ENCODE measurements around the gene ENO2. TPM values are rescaled to one million over a fixed set of nuclear protein-coding genes. Genes with fewer than 3 reads are reported as not detected.

The ENO2 gene
- total RNA-seq, 1 experiment from 2014 or later, result 166 TPM

DNA sequence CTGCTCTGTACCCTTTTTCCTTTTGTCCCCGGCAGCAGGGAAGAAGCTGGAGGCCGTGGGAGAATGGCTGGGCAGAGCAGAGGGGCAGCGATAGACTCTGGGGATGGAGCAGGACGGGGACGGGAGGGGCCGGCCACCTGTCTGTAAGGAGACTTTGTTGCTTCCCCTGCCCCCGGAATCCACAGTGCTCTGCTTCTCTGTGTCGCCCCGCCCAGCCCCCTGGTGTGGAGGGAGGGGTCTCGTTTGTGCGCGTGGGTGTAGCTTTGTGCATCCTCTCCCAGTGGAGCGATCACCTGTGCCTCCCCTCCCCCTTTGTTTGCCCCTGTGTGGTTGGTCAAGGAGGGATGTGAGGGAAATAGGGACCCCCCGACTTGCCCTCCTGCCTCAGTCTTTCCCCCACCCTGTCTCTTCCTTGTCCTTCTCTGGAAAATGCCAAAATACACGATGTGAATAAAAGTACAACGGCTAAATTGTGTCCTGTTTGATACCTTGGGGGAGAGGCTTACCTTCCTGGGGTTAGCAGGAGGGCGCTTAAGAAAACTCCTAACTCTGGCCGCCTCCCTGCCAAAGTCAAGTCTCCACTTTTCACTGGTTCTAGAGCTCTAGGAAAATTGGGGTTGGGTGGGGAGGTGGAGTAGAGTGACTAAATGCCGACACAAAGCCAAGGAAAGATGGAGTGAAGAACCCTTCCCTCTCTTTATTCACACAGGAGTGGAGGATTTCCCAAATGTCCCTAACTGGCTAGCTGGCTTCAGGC lies 48.0 kb upstream of the ENO2 start:
- Histone ChIP-seq H3K79me2 (ENCODE audit: insufficient read depth, low read length) (peaks cover 5% of the 10 kb centered on the region; the same call in 1 of the 2 replicates), H4K8ac (replicated peaks; ENCODE audit: insufficient read length, low read depth, low read length) (no peak overlapping the region), H3K23me2 (ENCODE audit: insufficient read length, low read depth, low read length, poor library complexity, severe bottlenecking) (peaks cover 9% of the 10 kb centered on the region), H2BK15ac (ENCODE audit: low read depth, low read length) (no peak overlapping the region), H2AFZ (ENCODE audit: low read length) (no peak overlapping the region), H2AK5ac (ENCODE audit: insufficient read length, low read length) (no peak overlapping the region), H3T11ph (ENCODE audit: low read length) (no peak overlapping the region), H2BK120ac (ENCODE audit: low read depth, low read length, poor library complexity, severe bottlenecking) (no peak overlapping the region), H3K14ac (ENCODE audit: insufficient read depth, low read length) (no peak overlapping the region), H3K56ac (ENCODE audit: insufficient read length, low read depth, low read length) (no peak overlapping the region), H4K5ac (ENCODE audit: insufficient read length, low read depth, low read length) (no peak overlapping the region), H2BK12ac (ENCODE audit: insufficient read length, low read depth, low read length) (no peak overlapping the region), H4K91ac (ENCODE audit: insufficient read length, low read depth, low read length) (no peak overlapping the region), H2BK5ac (ENCODE audit: insufficient read length, low read length) (no peak overlapping the region), H3K23ac (ENCODE audit: insufficient read length, low read depth, low read length) (no peak overlapping the region), H3K27me3 (ENCODE audit: insufficient read depth, low read length) (no peaks in the 10 kb centered on the region), H3K9ac (ENCODE audit: extremely low read depth, insufficient read length, low read length) (no peak overlapping the region), H3K27ac (ENCODE audit: insufficient read length, low read depth, low read length) (no peak overlapping the region), H2BK20ac (ENCODE audit: low read depth, low read length, poor library complexity, severe bottlenecking) (no peak overlapping the region), H4K20me1 (ENCODE audit: control insufficient read depth, insufficient read depth, insufficient read length) (no peaks in the 10 kb centered on the region), H3K4ac (ENCODE audit: low read depth, low read length) (no peak overlapping the region), H3K4me1 (ENCODE audit: insufficient read depth, low read length) (no peaks in the 10 kb centered on the region; the same call in 1 of the 2 replicates), H3K18ac (ENCODE audit: insufficient read length, low read depth, low read length) (no peak overlapping the region), H3K79me1 (ENCODE audit: insufficient read depth, low read depth, low read length, poor library complexity, severe bottlenecking) (no peaks in the 10 kb centered on the region), H3K9me3 (ENCODE audit: control insufficient read depth, low read depth, low read length) (no peaks in the 10 kb centered on the region), H3K4me2 (ENCODE audit: insufficient read depth, insufficient read length, low read length) (peak overlapping the region; percentile 94)
- H3K9me3 Mint-ChIP-seq, result no peaks in the 10 kb centered on the region; a peak in 1 of 5 replicates
- H3K4me3 Mint-ChIP-seq, result peak overlapping the region; percentile 93 to 95
- peak overlapping the region in 2 of 3 experiments; percentile 32 to 52; a peak in 4 of 7 replicates for H3K27ac Mint-ChIP-seq
- no CpG with 5 or more reads among the region's 19 CpGs for WGBS (ENCODE audit: extremely low coverage, insufficient read length, low lambda C conversion rate)
- H3K36me3 Mint-ChIP-seq (ENCODE audit: insufficient read depth in 1 of 3, low read depth in 3 of 3), result peaks cover 51 to 79% (median 73%) of the 10 kb centered on the region in 3 experiments
- DNase-seq, result peak; percentile 72
- no peaks in the 10 kb centered on the region for H3K27me3 Mint-ChIP-seq (ENCODE audit: low read depth)
- H3K4me1 Mint-ChIP-seq, result peaks cover 41 to 47% of the 10 kb centered on the region in 2 experiments
- TF ChIP-seq, protein P1, sequence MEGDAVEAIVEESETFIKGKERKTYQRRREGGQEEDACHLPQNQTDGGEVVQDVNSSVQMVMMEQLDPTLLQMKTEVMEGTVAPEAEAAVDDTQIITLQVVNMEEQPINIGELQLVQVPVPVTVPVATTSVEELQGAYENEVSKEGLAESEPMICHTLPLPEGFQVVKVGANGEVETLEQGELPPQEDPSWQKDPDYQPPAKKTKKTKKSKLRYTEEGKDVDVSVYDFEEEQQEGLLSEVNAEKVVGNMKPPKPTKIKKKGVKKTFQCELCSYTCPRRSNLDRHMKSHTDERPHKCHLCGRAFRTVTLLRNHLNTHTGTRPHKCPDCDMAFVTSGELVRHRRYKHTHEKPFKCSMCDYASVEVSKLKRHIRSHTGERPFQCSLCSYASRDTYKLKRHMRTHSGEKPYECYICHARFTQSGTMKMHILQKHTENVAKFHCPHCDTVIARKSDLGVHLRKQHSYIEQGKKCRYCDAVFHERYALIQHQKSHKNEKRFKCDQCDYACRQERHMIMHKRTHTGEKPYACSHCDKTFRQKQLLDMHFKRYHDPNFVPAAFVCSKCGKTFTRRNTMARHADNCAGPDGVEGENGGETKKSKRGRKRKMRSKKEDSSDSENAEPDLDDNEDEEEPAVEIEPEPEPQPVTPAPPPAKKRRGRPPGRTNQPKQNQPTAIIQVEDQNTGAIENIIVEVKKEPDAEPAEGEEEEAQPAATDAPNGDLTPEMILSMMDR (conservative IDR thresholded peaks at IDR 0.05), result no peak

Measured in H9 (cell line).